ENCODE results near the gene PSME3.

- TF ChIP-seq, protein P1, sequence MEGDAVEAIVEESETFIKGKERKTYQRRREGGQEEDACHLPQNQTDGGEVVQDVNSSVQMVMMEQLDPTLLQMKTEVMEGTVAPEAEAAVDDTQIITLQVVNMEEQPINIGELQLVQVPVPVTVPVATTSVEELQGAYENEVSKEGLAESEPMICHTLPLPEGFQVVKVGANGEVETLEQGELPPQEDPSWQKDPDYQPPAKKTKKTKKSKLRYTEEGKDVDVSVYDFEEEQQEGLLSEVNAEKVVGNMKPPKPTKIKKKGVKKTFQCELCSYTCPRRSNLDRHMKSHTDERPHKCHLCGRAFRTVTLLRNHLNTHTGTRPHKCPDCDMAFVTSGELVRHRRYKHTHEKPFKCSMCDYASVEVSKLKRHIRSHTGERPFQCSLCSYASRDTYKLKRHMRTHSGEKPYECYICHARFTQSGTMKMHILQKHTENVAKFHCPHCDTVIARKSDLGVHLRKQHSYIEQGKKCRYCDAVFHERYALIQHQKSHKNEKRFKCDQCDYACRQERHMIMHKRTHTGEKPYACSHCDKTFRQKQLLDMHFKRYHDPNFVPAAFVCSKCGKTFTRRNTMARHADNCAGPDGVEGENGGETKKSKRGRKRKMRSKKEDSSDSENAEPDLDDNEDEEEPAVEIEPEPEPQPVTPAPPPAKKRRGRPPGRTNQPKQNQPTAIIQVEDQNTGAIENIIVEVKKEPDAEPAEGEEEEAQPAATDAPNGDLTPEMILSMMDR (IDR thresholded peaks at IDR 0.05) = no peak
- TF ChIP-seq POLR2A (IDR thresholded peaks at IDR 0.05) = no peak
These were observed 5.7 kb upstream of the PSME3 start for GRCh38 chr17:42827472-42827871.
